HG02763 (cell line): Measurements from ENCODE around the gene SLC5A11.
"Not testable (repeated sequence)": the region's sequence is repeated elsewhere in the genome, so short reads cannot be mapped to it uniquely, and the experiment has no call there.

Experiments used
- ATAC-seq: cut with Tn5 transposase; IDR thresholded peaks from one replicate; pipeline ENCODE4 v1.9.1; 2021; ENCODE audit warnings: mild to moderate bottlenecking, moderate library complexity; ENCODE audit not compliant: unreplicated experiment

Gene SLC5A11, protein sequence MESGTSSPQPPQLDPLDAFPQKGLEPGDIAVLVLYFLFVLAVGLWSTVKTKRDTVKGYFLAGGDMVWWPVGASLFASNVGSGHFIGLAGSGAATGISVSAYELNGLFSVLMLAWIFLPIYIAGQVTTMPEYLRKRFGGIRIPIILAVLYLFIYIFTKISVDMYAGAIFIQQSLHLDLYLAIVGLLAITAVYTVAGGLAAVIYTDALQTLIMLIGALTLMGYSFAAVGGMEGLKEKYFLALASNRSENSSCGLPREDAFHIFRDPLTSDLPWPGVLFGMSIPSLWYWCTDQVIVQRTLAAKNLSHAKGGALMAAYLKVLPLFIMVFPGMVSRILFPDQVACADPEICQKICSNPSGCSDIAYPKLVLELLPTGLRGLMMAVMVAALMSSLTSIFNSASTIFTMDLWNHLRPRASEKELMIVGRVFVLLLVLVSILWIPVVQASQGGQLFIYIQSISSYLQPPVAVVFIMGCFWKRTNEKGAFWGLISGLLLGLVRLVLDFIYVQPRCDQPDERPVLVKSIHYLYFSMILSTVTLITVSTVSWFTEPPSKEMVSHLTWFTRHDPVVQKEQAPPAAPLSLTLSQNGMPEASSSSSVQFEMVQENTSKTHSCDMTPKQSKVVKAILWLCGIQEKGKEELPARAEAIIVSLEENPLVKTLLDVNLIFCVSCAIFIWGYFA

DNA sequence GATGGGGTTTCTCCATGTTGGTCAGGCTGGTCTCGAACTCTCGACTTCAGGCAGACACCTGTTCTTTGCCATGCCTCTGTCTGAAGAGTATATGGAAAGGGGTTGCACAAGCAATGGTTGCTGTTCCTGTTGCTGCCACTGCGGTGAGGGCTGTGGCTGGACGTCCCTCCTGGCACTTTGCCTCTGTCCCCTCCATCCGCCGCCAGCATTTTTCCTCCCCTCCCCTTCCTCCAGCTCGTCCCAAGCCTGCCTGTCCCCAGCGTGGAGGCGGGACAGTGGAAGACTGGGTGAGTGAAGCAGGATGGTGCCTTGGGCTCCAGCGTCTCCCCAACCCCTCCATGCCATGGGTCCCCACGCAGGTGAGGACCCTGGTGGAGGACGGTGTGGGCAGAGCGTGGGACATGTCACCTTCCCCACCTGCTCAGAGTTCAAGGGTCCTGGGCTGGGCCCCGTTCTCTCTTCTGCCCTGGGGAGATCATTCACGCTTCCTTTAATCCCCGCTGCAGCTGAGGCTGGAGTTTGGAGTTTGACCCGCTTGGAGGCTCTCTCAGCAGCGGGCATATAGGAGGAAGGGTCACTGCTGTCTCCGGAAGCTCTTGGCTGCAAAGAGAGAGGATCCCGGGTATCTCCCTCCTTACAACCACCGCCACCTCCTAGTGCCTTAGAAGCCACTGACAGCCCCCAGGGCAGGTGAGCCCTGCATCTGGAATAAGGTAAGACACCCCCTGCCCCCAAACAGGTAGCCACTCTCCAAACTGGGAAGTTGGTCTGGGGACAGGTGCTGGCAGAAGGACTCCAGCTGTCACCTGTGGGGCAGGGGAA, at the start of gene SLC5A11:
TSS of gene SLC5A11 (plus strand) at position 238 of the 822 bp plus-strand sequence. CDS start 12,681 bp downstream, outside the sequence.
- no peak for ATAC-seq

DNA sequence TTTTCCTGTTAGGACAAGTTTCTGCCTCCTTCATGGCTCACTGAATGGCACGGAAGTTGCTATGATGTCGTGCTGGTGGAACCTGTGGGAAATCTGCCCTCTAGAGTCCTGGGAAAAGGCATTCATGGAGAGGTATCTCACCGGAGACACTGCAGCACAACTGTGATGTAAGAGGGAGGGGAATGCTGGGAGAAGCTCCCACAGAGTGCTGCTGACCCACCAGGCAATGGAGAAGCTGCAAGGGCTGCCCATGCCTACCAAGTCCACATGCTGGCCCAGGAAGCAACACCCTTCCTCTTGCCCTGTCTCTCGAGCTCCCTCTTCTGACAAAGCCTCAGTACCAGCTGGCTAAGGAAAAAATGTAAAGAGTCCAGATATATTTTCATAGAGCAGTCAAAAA, 45.2 kb upstream of the SLC5A11 start:
- no peak for ATAC-seq

DNA sequence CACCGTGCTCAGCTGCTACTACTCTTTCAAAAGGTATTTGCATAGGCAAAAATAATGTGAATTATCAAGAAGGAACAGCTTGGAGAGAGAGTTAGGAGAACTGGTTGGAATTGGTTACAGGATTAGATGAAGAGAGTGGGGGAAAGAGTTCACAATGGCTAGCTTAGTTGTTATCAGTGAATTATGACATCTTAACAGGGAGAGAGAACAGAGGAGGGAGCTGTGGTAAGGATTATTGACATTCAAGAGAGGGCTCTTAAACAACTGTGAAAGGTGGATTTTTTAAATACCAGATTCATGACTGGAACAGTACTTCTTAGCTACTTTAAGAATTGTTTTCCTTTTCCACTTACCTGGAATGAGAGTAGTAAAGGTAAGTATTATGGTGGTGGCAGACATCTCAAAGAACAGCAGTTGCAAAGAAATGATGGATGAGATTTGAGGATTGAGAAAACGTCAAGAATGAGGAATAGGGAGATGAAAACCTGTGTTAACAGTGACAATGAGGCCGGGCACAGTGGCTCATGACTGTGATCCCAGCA, 43.9 kb upstream of the SLC5A11 start:
- no peak for ATAC-seq

DNA sequence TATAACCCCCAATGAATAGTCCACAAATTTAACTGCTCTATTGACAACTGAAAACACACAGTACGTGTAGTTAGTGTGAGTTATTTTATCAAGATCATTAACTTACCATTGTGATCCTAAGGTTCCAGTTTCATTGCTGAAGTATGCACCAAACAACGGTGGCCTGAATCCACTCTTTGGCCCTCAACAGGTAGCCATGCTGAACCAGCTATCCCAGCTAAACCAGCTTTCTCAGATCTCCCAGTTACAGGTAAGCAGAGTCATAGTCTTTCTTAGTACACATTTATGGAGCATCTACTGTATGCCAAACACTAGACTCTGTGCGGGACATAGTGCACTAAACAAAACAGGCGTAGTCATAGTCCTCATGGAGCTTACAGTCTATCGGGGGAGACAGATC, 40.3 kb upstream of the SLC5A11 start:
- ATAC-seq, result no peak

DNA sequence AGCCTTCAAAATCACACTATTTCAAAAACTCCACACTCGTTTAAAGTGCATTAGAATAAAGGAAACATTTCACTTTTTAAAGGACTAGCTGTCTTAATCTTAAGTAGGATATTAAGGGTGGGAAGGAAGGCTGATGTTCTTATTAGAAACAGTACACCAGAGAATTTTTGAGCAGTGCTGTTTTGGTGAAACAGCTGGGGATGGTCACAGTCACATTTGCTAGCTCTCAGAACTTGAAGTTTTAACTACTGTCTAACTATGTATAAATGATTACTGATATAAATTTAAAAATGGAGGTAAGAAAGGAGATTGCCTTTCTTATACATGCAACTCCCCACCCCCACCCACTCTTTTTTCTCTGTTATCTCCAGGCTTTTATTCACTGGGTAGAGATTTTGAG, 38.5 kb upstream of the SLC5A11 start:
- no peak for ATAC-seq

DNA sequence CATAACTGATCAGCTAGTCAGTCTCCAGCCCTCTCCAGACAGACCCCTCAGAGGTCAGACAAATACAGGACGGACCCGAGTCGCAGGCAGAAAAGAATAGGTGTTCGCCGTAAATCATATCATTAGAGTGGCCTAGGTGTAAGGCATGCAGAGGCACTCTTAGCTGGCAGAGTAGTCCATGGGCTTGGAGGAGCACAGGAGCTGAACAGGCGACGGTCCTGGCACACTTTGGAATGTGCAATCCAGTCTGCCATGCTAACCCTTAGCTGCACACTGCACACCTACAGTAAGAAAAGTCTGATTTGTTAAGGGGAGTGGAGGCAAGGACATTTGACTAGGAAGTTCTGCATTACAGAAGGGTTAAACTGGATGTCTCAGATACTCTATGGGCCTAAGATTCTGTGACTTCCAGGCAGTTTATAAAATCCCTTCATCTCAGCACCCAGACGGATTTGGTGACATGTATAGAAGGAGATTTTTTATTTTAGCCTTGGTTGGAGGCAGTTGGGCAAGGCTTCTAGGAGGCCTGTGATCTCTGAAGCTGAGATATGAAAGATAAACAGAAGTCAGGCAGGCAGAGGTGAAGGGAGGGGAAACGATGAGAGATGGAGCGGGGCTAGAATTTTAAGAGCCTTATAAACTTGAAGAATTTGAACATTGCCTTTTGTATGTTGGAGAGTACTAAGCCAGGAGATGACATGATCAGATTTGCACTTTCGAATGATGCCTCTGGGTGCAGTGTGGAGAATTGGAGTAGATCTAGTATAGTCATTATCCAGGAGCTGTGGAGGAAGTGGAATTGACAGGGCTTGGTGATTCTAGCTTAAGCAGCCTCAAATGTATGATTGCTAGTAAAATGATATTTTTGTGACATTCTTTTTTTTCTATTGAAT, 34.6 kb upstream of the SLC5A11 start:
- ATAC-seq, result no peak

DNA sequence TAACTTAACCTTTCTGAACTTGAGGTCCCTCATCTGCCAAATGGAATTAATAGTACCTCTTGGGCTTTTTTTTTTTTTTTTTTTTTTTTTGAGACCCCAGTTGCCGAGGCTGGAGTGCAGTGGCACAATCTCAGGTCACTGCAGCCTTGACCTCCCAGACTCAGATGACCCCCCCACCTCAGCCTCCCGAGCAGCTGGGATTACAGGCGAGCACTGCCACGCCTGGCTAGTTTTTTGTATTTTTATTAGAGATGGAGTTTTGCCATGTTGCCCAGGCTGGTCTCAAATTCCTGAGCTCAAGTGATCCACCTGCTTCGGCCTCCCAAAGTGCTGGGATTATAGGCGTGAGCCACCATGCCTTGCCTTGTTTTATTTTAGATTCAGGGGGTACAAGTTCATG, 33.0 kb upstream of the SLC5A11 start:
- ATAC-seq, result not testable (repeated sequence)

DNA sequence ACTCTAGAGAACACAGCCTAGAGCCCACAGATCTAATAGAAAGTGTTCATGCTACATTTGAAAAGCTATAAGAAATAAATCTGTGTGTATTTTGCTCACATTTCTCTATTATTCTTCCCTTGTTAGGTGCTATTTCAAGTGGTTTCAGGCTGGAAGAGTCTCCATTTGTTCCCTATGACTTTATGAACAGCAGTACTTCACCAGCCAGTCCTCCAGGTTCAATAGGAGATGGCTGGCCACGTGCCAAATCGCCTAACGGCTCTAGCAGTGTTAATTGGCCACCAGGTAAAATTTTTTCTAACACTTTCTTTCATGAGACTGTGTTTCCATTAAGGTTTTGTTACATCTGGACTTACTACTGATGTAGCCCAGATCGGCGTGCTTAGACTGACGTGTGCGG, 30.7 kb upstream of the SLC5A11 start:
- no peak for ATAC-seq

DNA sequence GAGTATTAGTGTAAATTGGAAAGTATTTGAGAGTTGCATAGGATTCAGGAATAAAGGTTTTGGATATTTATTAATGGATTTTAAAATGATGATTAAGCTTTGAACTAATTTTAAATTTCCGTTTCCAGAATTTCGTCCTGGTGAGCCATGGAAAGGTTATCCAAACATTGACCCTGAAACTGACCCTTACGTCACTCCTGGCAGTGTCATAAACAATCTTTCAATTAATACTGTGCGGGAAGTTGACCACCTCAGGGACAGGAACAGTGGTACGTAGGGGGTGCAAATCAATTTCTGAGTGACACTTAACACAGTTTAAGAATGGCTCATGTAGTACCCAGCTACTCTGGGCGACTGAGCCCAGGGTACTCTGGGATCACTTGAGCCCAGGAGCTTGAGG, 29.1 kb upstream of the SLC5A11 start:
- no peak for ATAC-seq

DNA sequence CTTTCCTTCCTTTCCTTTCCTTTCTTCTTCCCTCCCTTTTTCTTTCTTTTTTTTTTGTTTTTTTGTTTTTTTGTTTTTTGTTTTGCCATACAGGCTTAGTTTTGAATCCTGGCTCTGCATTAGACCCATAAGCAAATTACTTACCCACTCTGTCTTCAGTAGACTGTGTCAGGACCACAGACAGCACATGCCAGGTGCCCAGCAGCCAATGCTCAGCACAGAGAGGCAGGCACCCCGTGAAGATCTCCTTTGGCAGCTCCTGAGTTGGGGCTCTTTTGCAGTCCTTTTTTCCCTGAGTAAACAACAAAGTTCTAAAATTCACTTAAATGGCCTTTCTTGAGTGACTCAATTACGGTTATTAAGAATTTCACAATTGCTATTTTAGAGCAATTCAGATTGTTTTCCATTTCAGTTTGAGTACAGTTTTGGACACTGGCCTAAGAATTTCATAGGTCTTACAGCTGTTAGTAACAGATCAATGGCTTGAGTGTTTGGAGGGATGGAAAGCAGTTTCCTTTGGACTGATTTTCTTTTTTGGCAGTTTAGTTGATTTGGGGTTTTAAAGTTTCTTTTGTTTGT, 26.2 kb upstream of the SLC5A11 start:
- ATAC-seq, result no peak

DNA sequence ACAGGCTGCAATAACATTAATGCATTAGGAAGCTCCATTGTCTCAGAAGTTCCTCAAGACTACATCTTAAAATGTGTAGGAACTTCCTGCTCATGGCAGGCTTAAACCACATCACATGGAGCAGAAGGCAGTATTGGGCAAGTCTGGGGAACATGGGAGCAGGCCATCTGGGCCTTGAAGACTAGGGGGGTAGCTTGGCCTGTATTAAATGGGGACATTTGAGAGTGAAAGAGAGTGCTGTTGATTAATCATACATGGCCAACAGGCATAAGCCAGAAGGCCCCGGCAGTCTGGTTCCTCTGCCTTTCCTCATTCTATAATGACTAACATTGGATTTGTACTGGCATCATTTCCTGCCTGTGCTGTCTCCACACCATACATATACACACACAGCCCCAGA, 25.2 kb upstream of the SLC5A11 start:
- ATAC-seq, result no peak

DNA sequence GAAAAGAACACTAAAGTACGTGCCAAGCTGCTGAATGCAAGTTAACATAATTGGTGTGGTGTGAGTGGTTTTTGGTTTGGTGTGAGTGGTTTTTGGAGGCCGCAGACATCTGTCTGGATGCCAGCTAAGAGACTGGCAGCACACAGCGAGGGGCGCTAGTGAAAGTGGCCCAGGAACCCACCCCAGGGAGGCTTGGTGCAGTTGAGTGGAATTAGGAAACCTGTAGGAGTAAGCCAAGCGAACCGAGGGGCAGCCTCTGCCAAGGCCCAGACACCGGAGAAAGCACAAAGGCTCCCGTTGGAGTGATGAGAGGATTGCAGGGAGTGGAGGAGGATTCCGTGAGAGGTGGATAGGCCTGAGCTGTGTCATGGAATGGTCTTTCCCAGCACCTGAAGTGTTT, 24.6 kb upstream of the SLC5A11 start:
- ATAC-seq, result no peak

DNA sequence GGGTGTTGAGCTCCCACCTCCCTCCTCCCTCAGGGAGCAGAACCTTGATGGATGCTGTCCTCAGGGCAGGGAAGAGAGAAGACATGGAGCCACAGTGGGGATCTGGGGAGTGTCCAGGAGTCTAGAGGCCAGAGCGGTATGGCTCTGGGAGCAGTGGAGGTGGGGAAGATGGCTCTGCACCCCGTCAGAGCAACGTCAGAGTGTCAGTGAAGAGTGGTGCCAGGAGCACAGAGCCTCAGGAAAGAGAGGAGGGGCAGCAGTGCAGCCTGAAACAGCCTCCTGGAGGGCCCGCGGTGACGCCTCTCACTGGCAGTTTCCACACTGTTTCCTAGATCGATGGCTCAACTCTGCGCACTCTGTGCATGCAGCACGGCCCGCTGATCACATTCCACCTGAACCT, 23.2 kb upstream of the SLC5A11 start:
- ATAC-seq, result no peak

DNA sequence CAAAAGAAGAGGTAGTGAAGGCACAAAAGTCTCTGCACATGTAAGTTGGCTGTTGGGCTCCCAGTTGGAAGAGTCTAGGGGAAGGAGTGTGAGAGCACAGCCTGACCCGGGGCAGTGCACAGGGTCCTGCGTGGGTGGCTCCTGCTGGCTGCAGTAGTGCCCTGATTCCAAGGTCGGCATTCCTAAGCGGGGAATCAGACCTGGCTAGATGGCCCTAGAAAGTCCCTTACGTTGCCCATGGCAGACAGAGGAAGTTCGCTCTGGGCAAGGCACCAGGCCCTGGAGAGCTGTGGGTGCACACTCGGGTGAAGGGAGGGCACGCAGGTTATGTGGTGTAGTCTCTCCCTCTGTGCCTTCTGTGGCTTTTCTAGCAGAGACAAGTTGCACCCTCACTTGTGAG, 22.8 kb upstream of the SLC5A11 start:
- ATAC-seq, result no peak

DNA sequence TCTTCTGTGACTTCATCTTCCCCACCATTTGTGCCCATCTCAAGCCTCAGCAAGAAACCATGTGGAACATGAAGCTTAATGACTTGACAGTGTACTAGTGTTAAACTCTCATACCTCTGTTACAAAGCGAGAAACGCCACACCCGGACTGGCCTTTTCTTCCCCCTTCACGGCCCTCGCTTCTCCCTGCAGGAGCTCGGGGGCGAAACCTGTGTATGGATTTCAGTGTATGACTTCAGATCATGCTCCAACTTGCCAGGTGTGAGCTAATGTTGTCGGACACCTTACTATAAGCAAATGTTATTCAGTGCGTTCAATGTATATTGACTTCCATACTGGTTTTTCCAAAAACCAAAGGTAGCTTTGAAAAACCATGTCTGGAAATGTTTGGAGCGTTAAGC, 20.1 kb upstream of the SLC5A11 start:
- no peak for ATAC-seq

DNA sequence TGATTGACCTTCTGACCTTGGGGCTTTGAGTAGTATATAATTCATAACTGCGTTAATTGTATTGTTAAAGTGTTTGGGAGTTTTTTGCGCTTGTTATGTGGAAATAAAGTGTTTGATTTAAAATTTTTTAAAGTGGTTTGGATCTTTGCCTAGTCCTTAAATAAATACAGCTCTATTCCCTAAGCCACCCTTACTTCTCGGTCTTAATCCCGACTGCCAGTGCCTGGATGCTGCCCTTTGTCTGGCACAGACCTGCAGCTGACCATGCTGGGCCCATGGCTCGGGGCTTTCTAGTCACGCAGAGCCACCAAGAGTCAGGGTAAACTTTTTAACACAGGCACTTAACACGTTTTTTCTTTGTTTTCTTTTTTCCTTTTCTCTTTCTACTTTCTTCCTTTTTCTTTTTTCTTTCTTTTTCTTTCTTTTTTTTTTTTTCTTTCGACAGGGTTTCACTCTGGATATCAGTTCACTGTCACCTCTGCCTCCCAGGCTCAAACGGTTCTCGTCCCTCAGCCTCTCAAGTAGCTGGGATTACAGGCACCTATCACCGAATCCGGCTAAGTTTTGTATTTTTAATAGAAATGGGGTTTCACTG, 19.6 kb upstream of the SLC5A11 start:
- ATAC-seq, result no peak

DNA sequence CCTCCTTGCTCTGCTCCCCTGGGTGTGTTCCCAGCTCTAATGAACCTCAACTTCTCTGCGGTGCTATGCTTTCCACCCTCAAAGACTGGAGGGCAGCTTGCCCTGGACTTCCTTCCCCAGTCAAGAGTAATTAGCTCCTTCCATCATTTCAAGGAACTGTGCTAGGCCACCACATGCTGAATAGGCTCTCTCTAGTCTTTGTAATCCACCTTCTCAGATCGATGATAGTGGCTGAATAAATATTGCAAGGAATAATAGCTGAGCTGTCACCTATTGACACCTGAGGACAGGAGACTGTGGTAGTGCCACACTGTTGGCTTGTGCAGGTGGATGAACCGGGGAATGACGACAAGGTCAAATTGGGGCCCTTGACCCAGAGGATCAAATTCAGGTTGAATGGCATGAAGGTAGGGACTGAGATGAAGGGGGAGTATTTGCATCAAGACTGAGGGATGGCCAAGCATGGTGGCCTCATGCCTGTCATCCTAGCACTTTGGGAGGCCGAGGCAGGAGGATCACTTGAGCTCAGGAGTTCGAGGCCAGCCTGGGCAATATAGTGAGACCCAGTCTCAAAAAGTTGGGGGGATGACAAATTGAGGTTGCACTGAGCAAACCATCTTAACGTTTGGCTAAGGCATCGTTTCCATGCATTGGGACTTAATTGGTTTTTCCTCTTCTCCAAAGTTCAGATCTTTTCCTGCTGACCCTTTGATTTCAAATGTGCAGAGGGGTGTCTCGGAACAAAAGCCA, 18.8 kb upstream of the SLC5A11 start:
- ATAC-seq, result no peak

DNA sequence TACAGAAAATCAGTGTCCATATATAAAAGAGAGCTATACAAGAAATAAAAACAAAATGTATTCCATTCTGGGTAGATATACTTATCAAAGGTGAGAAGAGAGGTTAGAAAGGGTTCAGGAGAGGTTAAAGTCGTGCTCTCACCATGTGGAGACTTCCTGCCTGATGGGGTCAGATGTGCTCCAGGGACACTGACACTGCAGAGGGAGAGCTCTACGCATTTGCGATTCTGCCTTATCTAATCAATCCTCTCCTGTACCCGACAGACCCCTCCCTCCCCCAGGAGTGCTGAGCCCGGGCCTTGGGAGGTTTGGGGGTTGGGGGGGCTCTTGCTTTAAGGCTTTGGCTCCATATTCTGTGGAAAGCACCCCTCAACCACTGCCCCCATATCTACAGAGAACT, 16.6 kb upstream of the SLC5A11 start:
- ATAC-seq, result no peak

DNA sequence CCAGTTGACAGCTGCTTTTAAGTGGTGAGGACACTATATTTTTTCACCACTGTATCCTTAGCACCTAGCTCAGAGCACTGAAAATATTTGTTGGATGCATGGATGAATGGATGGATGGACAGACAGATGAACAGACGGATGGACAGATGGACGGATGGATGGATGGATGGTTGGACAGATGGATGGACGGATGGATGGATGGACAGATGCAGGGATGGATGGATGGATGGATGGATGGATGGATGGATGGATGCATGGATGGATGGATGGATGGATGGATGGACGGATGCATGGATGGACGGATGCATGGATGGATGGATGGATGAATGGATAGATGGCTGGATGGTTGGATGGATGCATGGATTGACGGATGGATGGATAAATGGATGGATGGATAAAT, 12.4 kb upstream of the SLC5A11 start:
- no peak for ATAC-seq
